ENCODE data around the gene SNX25. TPM values are rescaled to one million over a fixed set of nuclear protein-coding genes. Genes with fewer than 3 reads are reported as not detected.

The SNX25 gene
- total and polyA plus RNA-seq, 2 of the 13 experiments (the other 11 are each of a cell fraction or from before 2014, with no cell fraction given): 23.4 to 23.5 TPM

DNA sequence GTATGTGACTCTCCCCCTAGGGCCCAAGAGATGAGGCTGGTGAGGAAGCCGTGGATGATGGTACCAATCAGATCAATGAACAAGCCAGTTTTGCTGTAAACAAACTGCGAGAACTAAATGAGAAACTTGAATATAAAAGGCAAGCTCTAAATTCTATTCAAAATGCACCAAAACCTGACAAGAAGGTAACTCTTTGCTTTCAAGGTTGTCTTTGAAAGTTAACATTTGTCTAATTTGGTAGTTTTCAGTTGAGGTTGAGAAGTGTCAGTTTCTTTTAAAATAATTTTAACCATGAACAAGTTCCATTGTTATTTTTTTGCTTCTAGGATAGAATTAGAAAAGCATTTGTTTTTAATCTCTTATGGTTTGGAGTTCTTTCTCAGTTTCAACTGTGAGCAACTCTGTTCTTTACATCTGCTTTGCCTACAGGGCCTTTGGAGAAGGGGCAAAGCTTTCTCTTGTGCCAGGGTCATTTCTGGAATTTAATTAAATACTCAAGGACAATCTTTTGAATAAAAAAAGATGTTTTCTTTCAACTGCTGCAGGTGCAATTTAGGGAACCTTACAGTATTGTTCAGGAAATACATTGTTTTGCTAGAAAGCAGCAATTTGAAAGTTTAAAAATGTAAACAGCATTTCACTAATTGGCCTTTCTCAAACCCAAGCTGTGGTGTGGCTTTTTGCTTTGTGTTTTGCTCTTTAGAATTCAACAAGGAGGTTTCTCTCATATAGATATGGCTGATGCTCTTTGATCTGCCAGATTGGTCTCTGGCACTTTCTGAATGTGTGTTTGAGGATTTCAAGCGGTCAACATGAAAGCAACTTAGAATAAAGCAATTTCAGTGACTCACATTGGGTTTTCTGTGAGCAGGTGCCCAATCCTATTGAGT, 123.4 kb downstream of the SNX25 start (continued):
- TF ChIP-seq, protein P1, sequence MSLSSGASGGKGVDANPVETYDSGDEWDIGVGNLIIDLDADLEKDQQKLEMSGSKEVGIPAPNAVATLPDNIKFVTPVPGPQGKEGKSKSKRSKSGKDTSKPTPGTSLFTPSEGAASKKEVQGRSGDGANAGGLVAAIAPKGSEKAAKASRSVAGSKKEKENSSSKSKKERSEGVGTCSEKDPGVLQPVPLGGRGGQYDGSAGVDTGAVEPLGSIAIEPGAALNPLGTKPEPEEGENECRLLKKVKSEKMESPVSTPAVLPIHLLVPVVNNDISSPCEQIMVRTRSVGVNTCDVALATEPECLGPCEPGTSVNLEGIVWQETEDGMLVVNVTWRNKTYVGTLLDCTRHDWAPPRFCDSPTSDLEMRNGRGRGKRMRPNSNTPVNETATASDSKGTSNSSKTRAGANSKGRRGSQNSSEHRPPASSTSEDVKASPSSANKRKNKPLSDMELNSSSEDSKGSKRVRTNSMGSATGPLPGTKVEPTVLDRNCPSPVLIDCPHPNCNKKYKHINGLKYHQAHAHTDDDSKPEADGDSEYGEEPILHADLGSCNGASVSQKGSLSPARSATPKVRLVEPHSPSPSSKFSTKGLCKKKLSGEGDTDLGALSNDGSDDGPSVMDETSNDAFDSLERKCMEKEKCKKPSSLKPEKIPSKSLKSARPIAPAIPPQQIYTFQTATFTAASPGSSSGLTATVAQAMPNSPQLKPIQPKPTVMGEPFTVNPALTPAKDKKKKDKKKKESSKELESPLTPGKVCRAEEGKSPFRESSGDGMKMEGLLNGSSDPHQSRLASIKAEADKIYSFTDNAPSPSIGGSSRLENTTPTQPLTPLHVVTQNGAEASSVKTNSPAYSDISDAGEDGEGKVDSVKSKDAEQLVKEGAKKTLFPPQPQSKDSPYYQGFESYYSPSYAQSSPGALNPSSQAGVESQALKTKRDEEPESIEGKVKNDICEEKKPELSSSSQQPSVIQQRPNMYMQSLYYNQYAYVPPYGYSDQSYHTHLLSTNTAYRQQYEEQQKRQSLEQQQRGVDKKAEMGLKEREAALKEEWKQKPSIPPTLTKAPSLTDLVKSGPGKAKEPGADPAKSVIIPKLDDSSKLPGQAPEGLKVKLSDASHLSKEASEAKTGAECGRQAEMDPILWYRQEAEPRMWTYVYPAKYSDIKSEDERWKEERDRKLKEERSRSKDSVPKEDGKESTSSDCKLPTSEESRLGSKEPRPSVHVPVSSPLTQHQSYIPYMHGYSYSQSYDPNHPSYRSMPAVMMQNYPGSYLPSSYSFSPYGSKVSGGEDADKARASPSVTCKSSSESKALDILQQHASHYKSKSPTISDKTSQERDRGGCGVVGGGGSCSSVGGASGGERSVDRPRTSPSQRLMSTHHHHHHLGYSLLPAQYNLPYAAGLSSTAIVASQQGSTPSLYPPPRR (CRISPR knock-in tag; IDR thresholded peaks at IDR 0.05; ENCODE audit: borderline replicate concordance): no peak
- TF ChIP-seq, protein P2, sequence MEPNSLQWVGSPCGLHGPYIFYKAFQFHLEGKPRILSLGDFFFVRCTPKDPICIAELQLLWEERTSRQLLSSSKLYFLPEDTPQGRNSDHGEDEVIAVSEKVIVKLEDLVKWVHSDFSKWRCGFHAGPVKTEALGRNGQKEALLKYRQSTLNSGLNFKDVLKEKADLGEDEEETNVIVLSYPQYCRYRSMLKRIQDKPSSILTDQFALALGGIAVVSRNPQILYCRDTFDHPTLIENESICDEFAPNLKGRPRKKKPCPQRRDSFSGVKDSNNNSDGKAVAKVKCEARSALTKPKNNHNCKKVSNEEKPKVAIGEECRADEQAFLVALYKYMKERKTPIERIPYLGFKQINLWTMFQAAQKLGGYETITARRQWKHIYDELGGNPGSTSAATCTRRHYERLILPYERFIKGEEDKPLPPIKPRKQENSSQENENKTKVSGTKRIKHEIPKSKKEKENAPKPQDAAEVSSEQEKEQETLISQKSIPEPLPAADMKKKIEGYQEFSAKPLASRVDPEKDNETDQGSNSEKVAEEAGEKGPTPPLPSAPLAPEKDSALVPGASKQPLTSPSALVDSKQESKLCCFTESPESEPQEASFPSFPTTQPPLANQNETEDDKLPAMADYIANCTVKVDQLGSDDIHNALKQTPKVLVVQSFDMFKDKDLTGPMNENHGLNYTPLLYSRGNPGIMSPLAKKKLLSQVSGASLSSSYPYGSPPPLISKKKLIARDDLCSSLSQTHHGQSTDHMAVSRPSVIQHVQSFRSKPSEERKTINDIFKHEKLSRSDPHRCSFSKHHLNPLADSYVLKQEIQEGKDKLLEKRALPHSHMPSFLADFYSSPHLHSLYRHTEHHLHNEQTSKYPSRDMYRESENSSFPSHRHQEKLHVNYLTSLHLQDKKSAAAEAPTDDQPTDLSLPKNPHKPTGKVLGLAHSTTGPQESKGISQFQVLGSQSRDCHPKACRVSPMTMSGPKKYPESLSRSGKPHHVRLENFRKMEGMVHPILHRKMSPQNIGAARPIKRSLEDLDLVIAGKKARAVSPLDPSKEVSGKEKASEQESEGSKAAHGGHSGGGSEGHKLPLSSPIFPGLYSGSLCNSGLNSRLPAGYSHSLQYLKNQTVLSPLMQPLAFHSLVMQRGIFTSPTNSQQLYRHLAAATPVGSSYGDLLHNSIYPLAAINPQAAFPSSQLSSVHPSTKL (CRISPR knock-in tag; IDR thresholded peaks at IDR 0.05): peak; percentile 86
- TF ChIP-seq, protein P3, sequence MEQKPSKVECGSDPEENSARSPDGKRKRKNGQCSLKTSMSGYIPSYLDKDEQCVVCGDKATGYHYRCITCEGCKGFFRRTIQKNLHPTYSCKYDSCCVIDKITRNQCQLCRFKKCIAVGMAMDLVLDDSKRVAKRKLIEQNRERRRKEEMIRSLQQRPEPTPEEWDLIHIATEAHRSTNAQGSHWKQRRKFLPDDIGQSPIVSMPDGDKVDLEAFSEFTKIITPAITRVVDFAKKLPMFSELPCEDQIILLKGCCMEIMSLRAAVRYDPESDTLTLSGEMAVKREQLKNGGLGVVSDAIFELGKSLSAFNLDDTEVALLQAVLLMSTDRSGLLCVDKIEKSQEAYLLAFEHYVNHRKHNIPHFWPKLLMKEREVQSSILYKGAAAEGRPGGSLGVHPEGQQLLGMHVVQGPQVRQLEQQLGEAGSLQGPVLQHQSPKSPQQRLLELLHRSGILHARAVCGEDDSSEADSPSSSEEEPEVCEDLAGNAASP (CRISPR knock-in tag; IDR thresholded peaks at IDR 0.05; ENCODE audit: borderline replicate concordance): no peak
- TF ChIP-seq NCOR1 (IDR thresholded peaks at IDR 0.05; ENCODE audit: borderline replicate concordance, low read length) (peak; percentile 59; the same call in 1 of the 2 replicates), CCDC6 (CRISPR knock-in tag; IDR thresholded peaks at IDR 0.05) (no peak)
- TF ChIP-seq, protein P4, sequence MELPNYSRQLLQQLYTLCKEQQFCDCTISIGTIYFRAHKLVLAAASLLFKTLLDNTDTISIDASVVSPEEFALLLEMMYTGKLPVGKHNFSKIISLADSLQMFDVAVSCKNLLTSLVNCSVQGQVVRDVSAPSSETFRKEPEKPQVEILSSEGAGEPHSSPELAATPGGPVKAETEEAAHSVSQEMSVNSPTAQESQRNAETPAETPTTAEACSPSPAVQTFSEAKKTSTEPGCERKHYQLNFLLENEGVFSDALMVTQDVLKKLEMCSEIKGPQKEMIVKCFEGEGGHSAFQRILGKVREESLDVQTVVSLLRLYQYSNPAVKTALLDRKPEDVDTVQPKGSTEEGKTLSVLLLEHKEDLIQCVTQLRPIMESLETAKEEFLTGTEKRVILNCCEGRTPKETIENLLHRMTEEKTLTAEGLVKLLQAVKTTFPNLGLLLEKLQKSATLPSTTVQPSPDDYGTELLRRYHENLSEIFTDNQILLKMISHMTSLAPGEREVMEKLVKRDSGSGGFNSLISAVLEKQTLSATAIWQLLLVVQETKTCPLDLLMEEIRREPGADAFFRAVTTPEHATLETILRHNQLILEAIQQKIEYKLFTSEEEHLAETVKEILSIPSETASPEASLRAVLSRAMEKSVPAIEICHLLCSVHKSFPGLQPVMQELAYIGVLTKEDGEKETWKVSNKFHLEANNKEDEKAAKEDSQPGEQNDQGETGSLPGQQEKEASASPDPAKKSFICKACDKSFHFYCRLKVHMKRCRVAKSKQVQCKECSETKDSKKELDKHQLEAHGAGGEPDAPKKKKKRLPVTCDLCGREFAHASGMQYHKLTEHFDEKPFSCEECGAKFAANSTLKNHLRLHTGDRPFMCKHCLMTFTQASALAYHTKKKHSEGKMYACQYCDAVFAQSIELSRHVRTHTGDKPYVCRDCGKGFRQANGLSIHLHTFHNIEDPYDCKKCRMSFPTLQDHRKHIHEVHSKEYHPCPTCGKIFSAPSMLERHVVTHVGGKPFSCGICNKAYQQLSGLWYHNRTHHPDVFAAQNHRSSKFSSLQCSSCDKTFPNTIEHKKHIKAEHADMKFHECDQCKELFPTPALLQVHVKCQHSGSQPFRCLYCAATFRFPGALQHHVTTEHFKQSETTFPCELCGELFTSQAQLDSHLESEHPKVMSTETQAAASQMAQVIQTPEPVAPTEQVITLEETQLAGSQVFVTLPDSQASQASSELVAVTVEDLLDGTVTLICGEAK (IDR thresholded peaks at IDR 0.05): no peak
- TF ChIP-seq, protein P4 (CRISPR knock-in tag; IDR thresholded peaks at IDR 0.05): no peak
